HTR-8/SVneo (cell line): ENCODE data around the gene IL7R.
"Not testable (repeated sequence)": the region's sequence is repeated elsewhere in the genome, so short reads cannot be mapped to it uniquely, and the experiment has no call there.

ENCODE experiments used
- DNase-seq: peaks from one replicate; pipeline ENCODE4 v3.0.0; 2011; ENCODE audit warnings: low spot score, mixed read lengths; ENCODE audit not compliant: insufficient read length
- FAIRE-seq: peaks from 2 replicates; lab custom pipeline; 2011; peaks lifted over from hg19 to GRCh38; lab: Jason Lieb, UNC

IL7R gene

DNA sequence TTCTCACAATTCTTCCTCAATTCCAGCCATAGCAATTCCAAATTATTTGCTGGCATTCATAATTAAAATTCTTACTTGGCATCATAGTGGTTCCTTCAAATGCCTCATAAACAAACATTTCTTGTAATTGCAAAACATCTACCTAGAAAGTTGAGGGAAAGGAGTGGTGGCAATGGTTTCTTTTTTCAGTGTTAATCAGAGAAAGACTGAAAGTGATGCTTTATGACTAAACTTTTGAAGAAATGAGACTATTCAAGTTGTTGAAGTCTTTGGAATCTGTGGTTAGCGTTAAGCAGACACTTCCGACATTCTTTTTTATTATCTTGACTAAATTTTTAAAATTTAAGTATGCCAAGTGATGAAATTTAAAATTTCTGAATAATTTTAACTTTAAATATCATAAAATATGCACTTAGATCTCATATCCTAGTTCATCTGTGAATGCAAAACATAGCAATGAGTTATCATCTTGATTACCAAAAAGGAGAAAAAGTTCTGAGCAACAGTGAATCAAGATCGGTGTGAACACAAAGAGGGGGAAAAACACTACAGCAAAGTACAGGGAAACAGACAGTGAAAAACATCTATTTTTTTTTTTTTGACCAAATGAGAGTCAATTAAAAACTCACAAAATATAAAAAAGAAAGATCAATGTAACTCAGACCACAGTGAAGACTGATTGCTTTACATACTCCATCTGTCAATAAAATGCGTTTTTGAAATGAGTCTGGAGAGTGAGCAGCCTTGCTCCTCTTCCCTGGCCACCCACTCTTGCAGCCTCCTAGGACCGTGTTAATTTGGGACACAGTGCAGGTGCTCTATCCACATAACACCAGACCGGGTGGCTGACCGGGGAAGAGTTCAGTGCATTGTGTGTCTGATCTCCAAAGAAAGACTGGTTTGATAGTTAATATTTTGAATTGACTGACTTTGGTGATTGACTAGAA, 20.6 kb upstream of the IL7R start:
- DNase-seq (no peak), FAIRE-seq (peak; percentile 57)

- peak; percentile 58 for FAIRE-seq
- DNase-seq, result no peak
These were observed 18.2 kb upstream of the IL7R start for GRCh38 chr5:35838370-35839042.

GRCh38 chr5:35842856-35843255, 13.8 kb upstream of the IL7R start:
- DNase-seq (no peak), FAIRE-seq (no peak)

DNA sequence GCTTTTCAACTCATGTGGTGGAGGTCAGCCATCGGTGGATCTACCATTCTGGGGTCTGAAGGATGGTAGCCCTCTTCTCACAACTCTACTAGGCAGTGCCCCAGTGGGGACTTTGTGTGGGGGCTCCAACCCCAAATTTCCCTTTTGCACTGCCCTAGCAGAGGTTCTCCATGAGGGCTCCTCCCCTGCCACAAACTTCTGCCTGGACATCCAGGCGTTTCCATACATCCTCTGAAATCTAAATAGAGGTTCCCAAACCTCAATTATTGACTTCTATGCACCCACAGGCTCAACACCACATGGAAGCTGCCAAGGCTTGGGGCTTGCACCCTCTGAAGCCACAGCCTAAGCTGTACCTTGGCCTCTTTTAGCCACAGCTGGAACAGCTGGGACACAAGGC, 11.2 kb upstream of the IL7R start:
- FAIRE-seq, DNase-seq: not testable (repeated sequence)

DNA sequence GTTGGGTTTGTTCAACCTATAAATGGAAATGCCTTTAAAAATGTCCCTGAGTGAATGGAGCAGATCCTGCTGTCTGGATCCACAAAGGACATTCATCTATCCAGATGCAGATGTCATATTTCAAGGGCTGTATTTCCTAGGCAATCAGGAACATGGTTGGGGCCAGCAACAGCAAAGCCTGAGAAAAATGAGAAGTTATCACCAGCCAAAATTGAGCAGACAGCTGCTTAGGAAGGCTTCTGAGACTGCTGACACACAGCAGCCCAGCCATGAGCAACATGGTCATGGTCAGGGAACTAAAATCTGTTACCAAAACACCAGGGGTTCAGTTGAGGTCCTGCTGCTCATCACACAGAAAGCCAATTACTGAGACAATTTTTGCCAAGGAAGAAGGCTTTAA, 9.2 kb upstream of the IL7R start:
- DNase-seq, result no peak
- FAIRE-seq, result no peak

- FAIRE-seq, result no peak
- DNase-seq, result no peak
These were observed 8.7 kb upstream of the IL7R start for GRCh38 chr5:35847961-35848360.

DNA sequence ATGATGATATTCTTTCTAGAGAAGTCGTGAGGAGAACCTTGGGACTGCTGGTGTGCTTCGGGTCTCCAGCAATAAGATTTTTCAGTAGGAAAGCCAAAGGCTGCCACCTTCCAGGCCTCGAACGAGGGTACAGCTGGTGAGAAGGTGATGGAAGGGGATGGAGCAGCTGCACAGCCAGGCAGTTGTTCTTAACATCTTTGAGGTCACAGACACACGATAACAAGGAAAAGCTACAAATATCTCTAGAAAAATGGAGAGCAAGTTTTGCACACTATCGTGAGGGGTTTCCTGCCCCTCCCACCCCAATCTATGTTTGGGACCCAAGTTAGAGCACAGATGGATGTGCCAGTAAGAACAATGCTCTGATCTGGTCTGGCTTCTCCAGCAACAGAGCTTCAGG, 6.8 kb upstream of the IL7R start:
- DNase-seq, result no peak
- FAIRE-seq, result no peak

GRCh38 chr5:35850967-35851680, 5.6 kb upstream of the IL7R start:
- FAIRE-seq, result no peak
- DNase-seq, result no peak

DNA sequence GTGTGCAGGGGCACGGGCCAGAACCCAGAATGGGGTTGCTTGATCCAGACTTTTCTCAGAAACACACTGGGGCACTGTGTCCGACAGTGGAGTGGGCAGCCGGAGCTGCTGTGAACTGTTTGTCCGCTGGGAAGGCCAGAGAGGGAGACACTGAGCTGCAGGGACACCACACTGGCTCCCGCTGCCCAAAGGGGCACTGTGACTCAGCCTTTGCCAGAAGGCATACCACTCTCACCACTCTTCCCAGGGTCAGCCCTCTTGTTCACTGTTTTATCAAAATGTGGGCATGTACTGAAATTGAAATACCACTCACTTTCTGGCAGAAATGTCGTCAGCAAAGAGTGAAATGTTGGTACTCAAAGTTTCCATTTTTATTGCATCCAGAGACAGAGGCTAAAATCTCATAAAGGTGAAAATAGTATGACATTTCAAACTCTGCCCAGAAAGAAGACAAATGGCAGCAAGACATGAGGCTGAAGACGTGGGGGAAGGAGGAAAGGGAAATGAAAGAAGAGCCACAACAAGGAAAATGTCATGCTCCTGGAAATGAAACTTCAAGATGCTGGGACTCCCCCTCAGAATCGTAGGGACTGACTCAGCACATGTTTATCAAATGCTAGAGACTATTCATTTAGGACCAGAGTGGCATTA, 4.5 kb upstream of the IL7R start:
- peak; percentile 90 for FAIRE-seq

GRCh38 chr5:35852773-35853172, 3.9 kb upstream of the IL7R start:
- FAIRE-seq, result no peak
- DNase-seq, result no peak

More for the DNA sequence above, 4.5 kb upstream of the IL7R start:
- peak; percentile 61 for DNase-seq

DNA sequence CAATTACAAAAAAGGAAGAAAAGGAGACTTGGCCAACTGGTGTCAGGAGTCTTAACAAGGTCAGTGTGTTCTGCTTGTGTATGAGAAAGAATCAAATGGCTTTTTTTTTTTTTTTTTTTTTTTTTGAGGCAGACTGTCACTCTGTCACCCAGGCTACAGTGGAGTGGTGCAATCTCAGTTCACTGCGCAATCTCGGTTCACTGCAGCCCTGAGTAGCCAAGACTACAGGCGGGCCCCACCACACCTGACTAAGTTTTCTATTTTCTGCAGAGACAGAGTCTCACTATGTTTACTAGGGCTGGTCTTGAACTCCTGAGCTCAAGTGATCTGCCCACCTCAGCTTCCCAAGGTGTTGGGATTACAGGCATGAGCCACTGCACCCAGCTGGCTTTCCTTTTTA, 3.1 kb upstream of the IL7R start:
- FAIRE-seq (no peak), DNase-seq (no peak)

DNA sequence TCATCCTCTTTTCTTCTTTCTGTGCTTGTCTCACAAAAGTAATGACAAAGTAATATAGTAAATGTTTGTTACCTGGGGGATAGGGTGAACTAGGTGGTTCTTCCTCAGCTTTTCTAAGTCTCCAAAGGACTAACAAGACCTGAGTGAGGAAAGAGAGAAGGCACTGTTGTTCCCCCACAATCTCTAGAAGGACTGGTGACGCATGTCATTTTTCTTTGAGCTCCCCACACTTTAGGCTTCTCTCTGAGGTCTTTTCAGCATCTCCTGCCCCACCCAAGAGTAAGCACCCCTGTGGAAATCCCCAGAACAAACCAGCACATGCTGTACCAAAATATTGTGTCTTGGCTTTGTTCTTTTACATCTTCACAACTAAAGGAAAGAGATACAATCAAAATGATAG, 2.4 kb upstream of the IL7R start:
- no peak for FAIRE-seq

GRCh38 chr5:35855187-35855586, 1.5 kb upstream of the IL7R start:
- DNase-seq, result no peak
- no peak for FAIRE-seq

More for the DNA sequence above, 2.4 kb upstream of the IL7R start:
- no peak for DNase-seq

DNA sequence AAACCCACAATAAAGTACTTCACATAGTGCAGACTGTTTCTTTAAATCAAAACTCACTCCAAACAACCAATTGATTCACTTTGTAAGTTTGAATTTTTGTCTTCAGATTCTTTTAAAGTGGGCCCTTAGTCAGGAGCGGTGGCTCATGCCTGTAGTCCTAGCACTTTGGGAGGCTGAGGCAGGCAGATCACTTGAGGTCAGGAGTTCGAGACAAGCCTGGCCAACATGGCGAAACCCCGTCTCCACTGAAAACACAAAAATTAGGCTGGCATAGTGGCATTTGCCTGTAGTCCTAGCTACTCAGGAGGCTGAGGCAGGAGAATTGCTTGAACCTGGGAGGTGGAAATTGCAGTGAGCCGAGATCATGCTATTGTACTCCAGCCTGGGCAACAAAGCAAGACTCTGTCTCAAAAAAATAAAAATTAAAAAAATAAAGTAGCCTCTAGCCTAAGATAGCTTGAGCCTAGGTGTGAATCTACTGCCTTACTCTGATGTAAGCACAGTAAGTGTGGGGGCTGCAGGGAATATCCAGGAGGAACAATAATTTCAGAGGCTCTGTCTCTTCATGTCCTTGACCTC, 416 bp upstream of the IL7R start:
- DNase-seq, FAIRE-seq: not testable (repeated sequence)

- FAIRE-seq (peak; percentile 70), DNase-seq (peak; percentile 84)
These were observed 1.0 kb downstream of the IL7R start for GRCh38 chr5:35857606-35858205.

- no peak for DNase-seq
- peak; percentile 90 for FAIRE-seq
These were observed 2.5 kb downstream of the IL7R start for GRCh38 chr5:35859101-35859661.

DNA sequence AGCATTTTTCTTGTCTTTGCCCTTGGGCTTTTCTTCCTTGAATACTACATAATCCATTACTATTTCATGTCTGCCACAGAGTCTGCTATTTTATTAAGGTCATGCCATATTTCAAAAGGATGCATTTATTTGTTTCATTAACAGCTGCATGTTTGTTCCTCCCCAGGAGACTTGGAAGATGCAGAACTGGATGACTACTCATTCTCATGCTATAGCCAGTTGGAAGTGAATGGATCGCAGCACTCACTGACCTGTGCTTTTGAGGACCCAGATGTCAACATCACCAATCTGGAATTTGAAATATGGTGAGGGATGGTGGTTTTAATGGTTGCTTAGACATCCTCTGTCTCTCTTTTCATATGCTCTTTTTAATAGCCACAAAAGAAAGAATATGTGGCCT, 4.0 kb downstream of the IL7R start:
- DNase-seq (no peak), FAIRE-seq (peak; percentile 42)

DNA sequence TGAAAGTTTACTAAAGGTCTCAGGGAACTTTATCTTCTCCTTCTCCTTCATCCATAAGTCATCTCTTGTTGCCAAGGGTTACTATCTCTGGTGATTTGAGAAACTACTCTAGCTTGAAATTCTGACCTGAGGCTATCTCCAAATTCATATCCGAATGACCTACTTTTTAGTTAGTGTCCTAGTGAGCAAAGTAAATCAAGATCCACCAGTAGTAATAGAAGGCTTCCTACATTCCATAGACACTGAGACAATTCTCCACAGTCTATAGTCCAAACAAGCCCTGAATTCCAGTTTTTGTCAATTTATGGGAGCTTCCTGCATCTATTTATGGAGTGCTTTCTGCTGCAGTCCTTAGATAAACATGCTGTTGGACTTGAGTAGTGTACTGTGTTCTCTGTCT, 5.0 kb downstream of the IL7R start:
- FAIRE-seq (no peak), DNase-seq (no peak)

- DNase-seq (no peak), FAIRE-seq (peak; percentile 52)
These were observed 5.4 kb downstream of the IL7R start for GRCh38 chr5:35862126-35862525.
